ENCODE measurements around the gene ZNF77. TPM values are rescaled to one million over a fixed set of nuclear protein-coding genes. Genes with fewer than 3 reads are reported as not detected.
"Not testable (repeated sequence)": the region's sequence is repeated elsewhere in the genome, so short reads cannot be mapped to it uniquely, and the experiment has no call there.

Gene ZNF77
- total and polyA plus RNA-seq, 8 donors, result 3.4 to 10.3 (median 9.3) TPM

DNA sequence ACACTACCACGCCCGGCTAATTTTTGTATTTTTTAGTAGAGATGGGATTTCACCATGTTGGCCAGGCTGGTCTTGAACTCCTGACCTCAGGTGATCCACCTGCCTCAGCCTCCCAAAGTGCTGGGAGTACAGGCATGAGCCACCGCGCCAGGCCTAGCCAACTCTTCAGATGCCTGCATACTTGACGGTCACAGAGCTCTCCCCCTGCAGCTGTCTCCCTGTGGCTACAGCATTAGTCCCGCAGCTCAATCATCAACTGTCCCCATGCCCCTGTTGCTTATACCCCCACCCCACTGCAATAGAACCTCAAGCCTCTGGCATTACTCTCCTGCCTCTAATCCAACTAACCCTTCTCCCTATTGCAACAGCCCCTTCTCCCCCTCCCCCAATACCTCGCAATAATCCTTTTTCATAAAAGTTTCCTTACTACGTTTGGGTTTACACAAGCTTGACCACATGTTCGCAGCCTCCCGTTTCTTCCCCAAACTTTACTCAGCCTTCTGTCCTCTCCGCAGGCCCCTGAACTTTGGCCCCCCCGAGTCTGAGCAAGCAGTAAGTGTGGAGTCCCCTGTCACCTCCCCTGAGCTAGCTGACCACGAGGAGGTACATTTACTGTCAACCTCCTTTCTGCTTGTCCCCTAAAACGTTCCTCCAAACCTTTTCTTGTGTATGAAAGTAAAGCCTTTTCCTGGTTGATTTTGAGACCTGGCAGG, 1.7 kb downstream of the ZNF77 start:
- H3K9me3 ChIP-seq, result peaks cover 0 to 2% of the 10 kb centered on the region in 2 donors
- no peak for DNase-seq
- no peak overlapping the region for H3K4me3 ChIP-seq
- TF ChIP-seq, protein P1, sequence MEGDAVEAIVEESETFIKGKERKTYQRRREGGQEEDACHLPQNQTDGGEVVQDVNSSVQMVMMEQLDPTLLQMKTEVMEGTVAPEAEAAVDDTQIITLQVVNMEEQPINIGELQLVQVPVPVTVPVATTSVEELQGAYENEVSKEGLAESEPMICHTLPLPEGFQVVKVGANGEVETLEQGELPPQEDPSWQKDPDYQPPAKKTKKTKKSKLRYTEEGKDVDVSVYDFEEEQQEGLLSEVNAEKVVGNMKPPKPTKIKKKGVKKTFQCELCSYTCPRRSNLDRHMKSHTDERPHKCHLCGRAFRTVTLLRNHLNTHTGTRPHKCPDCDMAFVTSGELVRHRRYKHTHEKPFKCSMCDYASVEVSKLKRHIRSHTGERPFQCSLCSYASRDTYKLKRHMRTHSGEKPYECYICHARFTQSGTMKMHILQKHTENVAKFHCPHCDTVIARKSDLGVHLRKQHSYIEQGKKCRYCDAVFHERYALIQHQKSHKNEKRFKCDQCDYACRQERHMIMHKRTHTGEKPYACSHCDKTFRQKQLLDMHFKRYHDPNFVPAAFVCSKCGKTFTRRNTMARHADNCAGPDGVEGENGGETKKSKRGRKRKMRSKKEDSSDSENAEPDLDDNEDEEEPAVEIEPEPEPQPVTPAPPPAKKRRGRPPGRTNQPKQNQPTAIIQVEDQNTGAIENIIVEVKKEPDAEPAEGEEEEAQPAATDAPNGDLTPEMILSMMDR (IDR thresholded peaks at IDR 0.05), result no peak
- peaks cover 0 to 16% of the 10 kb centered on the region in 2 donors for H3K36me3 ChIP-seq
- no peak for ATAC-seq
- no peak overlapping the region for H3K27ac ChIP-seq
- no peaks in the 10 kb centered on the region for H3K27me3 ChIP-seq
- intact Hi-C loops (cut with DNase I), result no loop called here
- peaks cover 0 to 28% of the 10 kb centered on the region in 2 donors for H3K4me1 ChIP-seq

- H3K4me3 ChIP-seq; DNase-seq; intact Hi-C loops (cut with DNase I); ATAC-seq; H3K4me1 ChIP-seq; H3K27me3 ChIP-seq; H3K27ac ChIP-seq: not testable (repeated sequence)
- H3K36me3 ChIP-seq, result peaks cover 0 to 87% of the 10 kb centered on the region in 2 donors
- peaks cover 6 to 60% of the 10 kb centered on the region in 2 donors for H3K9me3 ChIP-seq
Measured at GRCh38 chr19:2935863-2936262, 8.9 kb downstream of the ZNF77 start.

- ATAC-seq, result no peak
- Histone ChIP-seq H3K27ac (no peak overlapping the region), H3K4me3 (no peak overlapping the region), H3K4me1 (no peaks in the 10 kb centered on the region), H3K9me3 (peaks cover 6 to 67% of the 10 kb centered on the region in 2 donors), H3K36me3 (peaks cover 0 to 78% of the 10 kb centered on the region in 2 donors), H3K27me3 (no peaks in the 10 kb centered on the region)
- DNase-seq, result no peak
- intact Hi-C loops (cut with DNase I), result no loop called here
- TF ChIP-seq, protein P1 (IDR thresholded peaks at IDR 0.05), result no peak
Measured at GRCh38 chr19:2933490-2933910, 11.3 kb downstream of the ZNF77 start.

- ATAC-seq (no peak), DNase-seq (no peak)
- Histone ChIP-seq H3K4me1 (no peaks in the 10 kb centered on the region), H3K27me3 (no peaks in the 10 kb centered on the region), H3K4me3 (no peak overlapping the region), H3K36me3 (peaks cover 0 to 21% of the 10 kb centered on the region in 2 donors), H3K27ac (no peak overlapping the region), H3K9me3 (peaks cover 0 to 22% of the 10 kb centered on the region in 2 donors)
- TF ChIP-seq, protein P1 (IDR thresholded peaks at IDR 0.05), result no peak
- intact Hi-C loops (cut with DNase I), result no loop called here
Measured at GRCh38 chr19:2927032-2927430, 17.7 kb downstream of the ZNF77 start.

- ATAC-seq, result no peak
- H3K27ac ChIP-seq, result no peak overlapping the region
- peaks cover 0 to 15% of the 10 kb centered on the region in 2 donors for H3K36me3 ChIP-seq
- no peaks in the 10 kb centered on the region for H3K4me1 ChIP-seq
- no peak overlapping the region for H3K4me3 ChIP-seq
- intact Hi-C loops (cut with DNase I), result no loop called here
- TF ChIP-seq, protein P1 (IDR thresholded peaks at IDR 0.05), result no peak
- H3K9me3 ChIP-seq, result peaks cover 0 to 18% of the 10 kb centered on the region in 2 donors
- H3K27me3 ChIP-seq, result no peaks in the 10 kb centered on the region
- DNase-seq, result no peak
Measured at GRCh38 chr19:2926341-2927031, 18.3 kb downstream of the ZNF77 start.
